Erythroblast (primary cell): ENCODE data around the gene RINT1.

ENCODE experiments used
- GATA1 ChIP-seq: IDR thresholded peaks from 2 replicates; pipeline ENCODE4 v1.6.1; 2011; ENCODE audit warnings: low read depth, mild to moderate bottlenecking, control low read depth, low read length, moderate library complexity
- POLR2A ChIP-seq: IDR thresholded peaks from 2 replicates; pipeline ENCODE4 v1.6.1; 2011; ENCODE audit warnings: mild to moderate bottlenecking, low read length

DNA sequence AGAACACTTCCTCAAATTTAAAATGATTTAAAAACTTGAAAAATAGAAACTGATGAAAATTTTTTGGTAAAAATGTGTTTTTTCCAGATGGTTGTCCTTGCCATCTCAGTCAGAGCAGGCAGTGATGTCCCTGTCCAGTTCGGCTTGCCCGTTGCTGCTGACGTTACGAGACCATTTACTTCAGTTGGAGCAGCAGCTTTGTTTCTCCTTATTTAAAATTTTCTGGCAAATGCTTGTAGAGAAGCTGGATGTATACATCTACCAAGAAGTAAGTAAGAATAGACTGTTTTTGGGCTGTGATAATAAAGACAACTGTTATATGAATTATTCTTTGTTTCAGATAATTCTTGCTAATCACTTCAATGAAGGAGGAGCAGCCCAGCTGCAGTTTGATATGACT lies 33.2 kb downstream of the RINT1 start:
- TF ChIP-seq POLR2A (no peak), GATA1 (no peak)
